ENCODE data around the gene CCDC187.

GRCh38 chr9:136200424-136200823, 103.5 kb downstream of the CCDC187 start:
- TF ChIP-seq, protein P1, sequence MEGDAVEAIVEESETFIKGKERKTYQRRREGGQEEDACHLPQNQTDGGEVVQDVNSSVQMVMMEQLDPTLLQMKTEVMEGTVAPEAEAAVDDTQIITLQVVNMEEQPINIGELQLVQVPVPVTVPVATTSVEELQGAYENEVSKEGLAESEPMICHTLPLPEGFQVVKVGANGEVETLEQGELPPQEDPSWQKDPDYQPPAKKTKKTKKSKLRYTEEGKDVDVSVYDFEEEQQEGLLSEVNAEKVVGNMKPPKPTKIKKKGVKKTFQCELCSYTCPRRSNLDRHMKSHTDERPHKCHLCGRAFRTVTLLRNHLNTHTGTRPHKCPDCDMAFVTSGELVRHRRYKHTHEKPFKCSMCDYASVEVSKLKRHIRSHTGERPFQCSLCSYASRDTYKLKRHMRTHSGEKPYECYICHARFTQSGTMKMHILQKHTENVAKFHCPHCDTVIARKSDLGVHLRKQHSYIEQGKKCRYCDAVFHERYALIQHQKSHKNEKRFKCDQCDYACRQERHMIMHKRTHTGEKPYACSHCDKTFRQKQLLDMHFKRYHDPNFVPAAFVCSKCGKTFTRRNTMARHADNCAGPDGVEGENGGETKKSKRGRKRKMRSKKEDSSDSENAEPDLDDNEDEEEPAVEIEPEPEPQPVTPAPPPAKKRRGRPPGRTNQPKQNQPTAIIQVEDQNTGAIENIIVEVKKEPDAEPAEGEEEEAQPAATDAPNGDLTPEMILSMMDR (IDR thresholded peaks at IDR 0.05; ENCODE audit: low read depth, low read length, poor library complexity, severe bottlenecking), result no peak
- TF ChIP-seq EZH2phosphoT487 (IDR thresholded peaks at IDR 0.05; ENCODE audit: borderline replicate concordance, low read length), result no peak
